Measurements from ENCODE around the gene LYSET. TPM values are rescaled to one million over a fixed set of nuclear protein-coding genes. Genes with fewer than 3 reads are reported as not detected.
"Not testable (repeated sequence)": the region's sequence is repeated elsewhere in the genome, so short reads cannot be mapped to it uniquely, and the experiment has no call there.

LYSET gene
- total RNA-seq, 1 donor from 2014 or later, result 13.1 TPM

DNA sequence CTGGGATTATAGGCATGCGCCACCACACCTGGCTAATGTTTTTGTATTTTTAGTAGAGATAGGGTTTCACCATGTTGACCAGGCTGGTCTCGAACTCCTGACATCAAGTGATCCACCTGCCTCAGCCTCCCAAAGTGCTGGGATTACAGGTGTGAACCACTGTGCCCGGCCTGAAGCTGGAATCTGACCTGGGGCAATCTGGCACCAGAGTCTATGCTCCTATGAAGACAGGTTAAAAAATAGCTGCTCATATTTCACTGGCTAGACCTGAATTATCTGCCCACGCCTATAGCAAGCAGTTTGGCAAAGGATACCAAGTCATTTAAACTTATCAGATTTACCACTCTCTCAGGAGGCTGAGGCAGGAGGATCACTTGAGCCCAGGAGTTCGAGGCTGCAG, 10.4 kb upstream of the LYSET start:
- H3K9me3 Mint-ChIP-seq; H3K4me1 Mint-ChIP-seq (ENCODE audit: low read depth); H3K27me3 Mint-ChIP-seq (ENCODE audit: insufficient read depth); intact Hi-C loops (cut with micrococcal nuclease); H3K27ac Mint-ChIP-seq; H3K36me3 Mint-ChIP-seq (ENCODE audit: low read depth); H3K4me3 Mint-ChIP-seq; DNase-seq (ENCODE audit: low spot score): not testable (repeated sequence)

GRCh38 chr14:93175492-93175891, 9.6 kb upstream of the LYSET start:
- intact Hi-C loops (cut with micrococcal nuclease), result no loop called here
- no peaks in the 10 kb centered on the region for H3K36me3 Mint-ChIP-seq (ENCODE audit: low read depth)
- H3K9me3 Mint-ChIP-seq, result no peaks in the 10 kb centered on the region
- no peak overlapping the region for H3K27ac Mint-ChIP-seq
- no peaks in the 10 kb centered on the region for H3K4me1 Mint-ChIP-seq (ENCODE audit: low read depth)
- H3K4me3 Mint-ChIP-seq, result no peak overlapping the region
- H3K27me3 Mint-ChIP-seq (ENCODE audit: insufficient read depth), result peaks cover 4% of the 10 kb centered on the region
- DNase-seq (ENCODE audit: low spot score), result no peak

GRCh38 chr14:93183596-93184317, 1.4 kb upstream of the LYSET start:
- no peaks in the 10 kb centered on the region for H3K9me3 Mint-ChIP-seq

DNA sequence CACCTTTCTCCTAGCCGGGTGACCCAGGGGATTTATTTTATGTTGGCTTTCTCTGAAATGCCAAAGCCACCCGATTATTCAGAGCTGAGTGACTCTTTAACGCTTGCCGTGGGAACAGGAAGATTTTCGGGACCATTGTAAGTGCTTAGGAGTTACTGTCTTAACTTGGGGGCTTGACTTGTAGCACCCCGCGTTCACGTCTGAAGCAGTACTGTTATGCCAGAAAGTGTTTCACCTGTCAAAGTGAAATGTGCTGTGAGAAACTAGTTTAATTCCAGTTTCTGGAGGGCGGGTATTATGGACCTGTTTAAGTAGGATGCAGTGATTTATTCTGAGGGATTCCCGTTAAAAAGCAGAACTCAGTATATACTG, 218 bp downstream of the LYSET start:
- Mint-ChIP-seq H3K27me3 (ENCODE audit: insufficient read depth) (no peaks in the 10 kb centered on the region), H3K27ac (peak overlapping the region; percentile 89), H3K4me1 (ENCODE audit: low read depth) (peaks cover 38% of the 10 kb centered on the region), H3K9me3 (no peaks in the 10 kb centered on the region), H3K36me3 (ENCODE audit: low read depth) (peaks cover 19% of the 10 kb centered on the region), H3K4me3 (peak overlapping the region; percentile 95)
- intact Hi-C loops (cut with micrococcal nuclease), result loop anchor here (1.0 to 10.0 kb wide), 6 partner anchors 22 to 1969 kb away; partner anchors contain the start of genes BTBD7, DICER1, GOLGA5 and GON7
- DNase-seq (ENCODE audit: low spot score), result no peak

More at GRCh38 chr14:93183596-93184317, 1.4 kb upstream of the LYSET start:
- H3K27me3 Mint-ChIP-seq (ENCODE audit: insufficient read depth), result no peaks in the 10 kb centered on the region
- intact Hi-C loops (cut with micrococcal nuclease), result loop anchor here (1.0 to 10.0 kb wide), 4 partner anchors 45 to 1971 kb away; partner anchors contain the start of genes DICER1 and GOLGA5
- peaks cover 38% of the 10 kb centered on the region for H3K4me1 Mint-ChIP-seq (ENCODE audit: low read depth)
- peaks cover 17% of the 10 kb centered on the region for H3K36me3 Mint-ChIP-seq (ENCODE audit: low read depth)
- no peak for DNase-seq (ENCODE audit: low spot score)
- H3K4me3 Mint-ChIP-seq, result peak overlapping the region; percentile 88
- H3K27ac Mint-ChIP-seq, result peak overlapping the region; percentile 71

DNA sequence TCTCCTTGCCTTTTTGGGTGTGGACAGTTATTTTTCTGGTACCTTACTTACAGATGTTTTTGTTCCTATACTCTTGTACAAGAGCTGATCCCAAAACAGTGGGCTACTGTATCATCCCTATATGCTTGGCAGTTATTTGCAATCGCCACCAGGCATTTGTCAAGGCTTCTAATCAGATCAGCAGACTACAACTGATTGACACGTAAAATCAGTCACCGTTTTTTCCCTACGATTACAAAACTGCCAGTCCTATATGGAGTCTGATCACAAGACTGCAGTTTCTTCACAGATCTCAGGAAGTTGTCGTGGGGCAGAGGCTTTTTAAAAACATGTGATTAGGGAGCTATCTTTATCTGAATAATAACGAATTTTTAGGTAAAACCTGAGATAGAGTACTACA, 1.3 kb downstream of the LYSET start:
- peak overlapping the region; percentile 68 for H3K4me3 Mint-ChIP-seq
- H3K27me3 Mint-ChIP-seq (ENCODE audit: insufficient read depth), result no peaks in the 10 kb centered on the region
- intact Hi-C loops (cut with micrococcal nuclease), result loop anchor here (10.0 kb wide), 2 partner anchors 392 to 1968 kb away; partner anchors contain the start of genes DICER1 and GOLGA5
- DNase-seq (ENCODE audit: low spot score), result no peak
- H3K36me3 Mint-ChIP-seq (ENCODE audit: low read depth), result peaks cover 20% of the 10 kb centered on the region
- no peak overlapping the region for H3K27ac Mint-ChIP-seq
- H3K9me3 Mint-ChIP-seq, result no peaks in the 10 kb centered on the region
- H3K4me1 Mint-ChIP-seq (ENCODE audit: low read depth), result peaks cover 38% of the 10 kb centered on the region

DNA sequence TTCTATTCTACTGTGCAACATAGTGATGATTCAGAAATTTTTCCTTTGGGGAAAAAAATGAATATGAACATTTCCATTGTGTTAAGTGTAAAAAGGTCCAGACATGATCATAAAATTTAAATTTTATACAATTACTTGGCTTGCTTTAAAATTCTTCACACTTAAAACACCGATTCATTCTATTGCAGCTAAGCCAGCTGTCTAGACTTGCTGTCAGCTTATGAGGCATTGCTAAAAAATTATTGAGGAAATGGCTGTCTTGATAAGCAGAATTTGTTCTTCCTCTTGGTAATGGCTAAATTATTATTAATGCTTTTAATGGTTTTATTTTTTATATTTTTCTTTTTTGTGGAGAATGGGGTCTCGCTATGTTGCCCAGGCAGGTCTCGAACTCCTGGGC, 1.8 kb downstream of the LYSET start:
- no peaks in the 10 kb centered on the region for H3K9me3 Mint-ChIP-seq
- H3K36me3 Mint-ChIP-seq (ENCODE audit: low read depth), result peaks cover 16% of the 10 kb centered on the region
- intact Hi-C loops (cut with micrococcal nuclease), result loop anchor here (10.0 kb wide), 2 partner anchors 392 to 1968 kb away; partner anchors contain the start of genes DICER1 and GOLGA5
- no peaks in the 10 kb centered on the region for H3K27me3 Mint-ChIP-seq (ENCODE audit: insufficient read depth)
- peak overlapping the region; percentile 68 for H3K4me3 Mint-ChIP-seq
- DNase-seq (ENCODE audit: low spot score), result no peak
- peaks cover 35% of the 10 kb centered on the region for H3K4me1 Mint-ChIP-seq (ENCODE audit: low read depth)
- H3K27ac Mint-ChIP-seq, result no peak overlapping the region

GRCh38 chr14:93195316-93195999, 10.3 kb downstream of the LYSET start:
- Mint-ChIP-seq H3K27ac (no peak overlapping the region), H3K9me3 (no peaks in the 10 kb centered on the region), H3K4me3 (no peak overlapping the region), H3K36me3 (ENCODE audit: low read depth) (peaks cover 4% of the 10 kb centered on the region), H3K4me1 (ENCODE audit: low read depth) (no peaks in the 10 kb centered on the region), H3K27me3 (ENCODE audit: insufficient read depth) (no peaks in the 10 kb centered on the region)
- intact Hi-C loops (cut with micrococcal nuclease), result no loop called here
- DNase-seq (ENCODE audit: low spot score), result no peak

DNA sequence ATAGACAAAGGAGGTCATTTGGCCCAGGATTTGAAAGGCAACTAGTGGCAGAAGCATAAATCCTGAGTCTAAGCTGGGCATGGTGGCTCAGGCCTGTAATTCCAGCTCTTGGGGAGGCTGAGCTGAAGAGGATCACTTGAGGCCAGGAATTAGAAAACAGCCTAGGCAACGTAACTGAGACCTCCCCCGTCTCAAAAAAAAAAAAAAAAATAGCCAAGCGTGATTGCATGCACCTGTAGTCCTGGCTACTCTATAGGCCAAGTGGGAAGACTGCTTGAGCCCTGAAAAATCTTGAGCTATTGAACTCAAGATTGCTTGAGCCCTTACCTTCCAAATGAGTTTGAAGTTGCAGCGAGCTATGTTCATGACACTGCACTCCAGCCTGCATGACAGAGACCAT, 13.9 kb downstream of the LYSET start:
- intact Hi-C loops (cut with micrococcal nuclease), result no loop called here
- H3K9me3 Mint-ChIP-seq, result no peaks in the 10 kb centered on the region
- H3K4me3 Mint-ChIP-seq, result no peak overlapping the region
- no peak for DNase-seq (ENCODE audit: low spot score)
- H3K27ac Mint-ChIP-seq, result no peak overlapping the region
- peaks cover under 1% of the 10 kb centered on the region for H3K4me1 Mint-ChIP-seq (ENCODE audit: low read depth)
- H3K27me3 Mint-ChIP-seq (ENCODE audit: insufficient read depth), result no peaks in the 10 kb centered on the region
- peaks cover 3% of the 10 kb centered on the region for H3K36me3 Mint-ChIP-seq (ENCODE audit: low read depth)

DNA sequence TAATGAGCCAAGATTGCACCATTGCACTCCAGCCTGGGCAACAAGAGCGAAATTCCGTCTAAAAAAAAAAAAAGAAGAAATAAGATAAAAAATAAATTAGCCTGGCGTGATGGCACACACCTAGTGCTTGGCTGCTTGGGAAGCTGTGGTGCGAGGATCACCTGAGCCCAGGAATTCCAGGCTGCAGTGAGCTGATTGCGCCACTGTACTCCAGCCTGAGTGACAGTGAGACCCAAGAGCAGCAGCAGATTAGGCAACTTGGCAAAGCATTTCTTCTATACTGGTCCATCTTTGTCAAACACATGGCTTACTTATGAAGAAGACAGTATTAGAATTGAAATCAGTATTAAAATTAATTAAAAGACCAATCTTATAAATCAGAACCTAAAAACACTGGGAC, 15.4 kb downstream of the LYSET start:
- Mint-ChIP-seq H3K27ac (no peak overlapping the region), H3K4me3 (no peak overlapping the region), H3K4me1 (ENCODE audit: low read depth) (peaks cover 15% of the 10 kb centered on the region), H3K27me3 (ENCODE audit: insufficient read depth) (no peaks in the 10 kb centered on the region), H3K9me3 (no peaks in the 10 kb centered on the region), H3K36me3 (ENCODE audit: low read depth) (peaks cover 9% of the 10 kb centered on the region)
- intact Hi-C loops (cut with micrococcal nuclease), result no loop called here
- DNase-seq (ENCODE audit: low spot score), result no peak

- DNase-seq (ENCODE audit: low spot score), result no peak
- Mint-ChIP-seq H3K27ac (no peak overlapping the region), H3K36me3 (ENCODE audit: low read depth) (peaks cover 9% of the 10 kb centered on the region), H3K4me1 (ENCODE audit: low read depth) (peaks cover 22% of the 10 kb centered on the region), H3K4me3 (no peak overlapping the region), H3K27me3 (ENCODE audit: insufficient read depth) (no peaks in the 10 kb centered on the region), H3K9me3 (no peaks in the 10 kb centered on the region)
- intact Hi-C loops (cut with micrococcal nuclease), result no loop called here
Observed at GRCh38 chr14:93201155-93201704, 16.1 kb downstream of the LYSET start.

GRCh38 chr14:93206793-93207467, 21.8 kb downstream of the LYSET start, which contains the start of the genes GON7 and UBR7:
Gene GON7 (minus strand): TSS chr14:93207065. CDS start chr14:93207037, 28 bp downstream.
Gene UBR7 (plus strand): TSS chr14:93207256. CDS start chr14:93207292, 36 bp downstream.
- DNase-seq (ENCODE audit: low spot score), result peak; percentile 89
- Mint-ChIP-seq H3K4me1 (ENCODE audit: low read depth) (peaks cover 48% of the 10 kb centered on the region), H3K27ac (peak within 1 kb of the TSS; percentile 93), H3K36me3 (ENCODE audit: low read depth) (peaks cover 21% of the 10 kb centered on the region), H3K4me3 (peak within 1 kb of the TSS; percentile 99), H3K27me3 (ENCODE audit: insufficient read depth) (no peaks in the 10 kb centered on the region), H3K9me3 (no peaks in the 10 kb centered on the region)
- intact Hi-C loops (cut with micrococcal nuclease), result loop anchor here (1.0 to 5.0 kb wide), 5 partner anchors 22 to 412 kb away; partner anchors contain the start of genes BTBD7, GOLGA5 and LYSET

DNA sequence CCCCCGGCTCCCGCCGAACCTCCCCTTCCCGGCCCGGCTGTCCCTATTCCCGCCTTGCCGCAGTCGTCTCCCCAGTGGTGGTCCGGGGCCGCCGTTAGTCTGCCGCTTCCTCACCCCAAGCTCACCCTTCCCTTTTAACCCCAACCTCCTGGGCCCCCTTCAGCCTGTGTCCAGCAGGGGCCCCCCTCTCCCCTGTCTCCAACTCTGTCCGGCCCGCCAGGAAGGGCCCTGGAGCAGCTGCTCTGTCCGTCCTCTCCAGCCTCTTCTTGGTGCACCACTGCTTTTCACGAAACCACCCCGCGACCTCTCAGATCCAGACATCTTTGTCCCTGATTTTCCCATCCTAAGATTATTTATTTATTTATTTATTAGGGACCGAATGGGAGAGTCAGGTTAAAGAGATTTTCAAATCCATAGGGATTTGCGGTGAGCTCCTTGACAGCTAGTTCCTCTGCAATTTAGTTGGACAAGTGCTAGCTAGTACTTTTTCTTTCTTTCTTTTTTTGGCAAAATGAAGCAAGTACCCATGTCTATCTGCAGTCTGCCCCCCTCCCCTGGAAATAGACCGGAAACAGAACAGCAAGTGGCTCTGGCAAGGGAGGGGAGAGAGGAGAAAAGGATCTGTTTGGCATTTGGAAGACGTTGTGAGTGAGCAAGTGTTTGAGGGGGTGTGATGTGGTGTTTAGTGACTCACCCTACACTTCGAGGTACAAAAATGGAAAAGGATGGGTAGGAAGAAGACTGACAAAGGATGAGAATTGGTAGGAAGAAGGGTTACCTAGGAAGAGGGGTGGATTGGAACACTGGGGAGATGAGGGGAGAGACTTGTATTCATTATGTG, 22.6 kb downstream of the LYSET start:
- Mint-ChIP-seq H3K4me3 (peak overlapping the region; percentile 99), H3K4me1 (ENCODE audit: low read depth) (peaks cover 48% of the 10 kb centered on the region), H3K9me3 (no peaks in the 10 kb centered on the region), H3K27ac (peak overlapping the region; percentile 54), H3K36me3 (ENCODE audit: low read depth) (peaks cover 23% of the 10 kb centered on the region), H3K27me3 (ENCODE audit: insufficient read depth) (no peaks in the 10 kb centered on the region)
- no peak for DNase-seq (ENCODE audit: low spot score)
- intact Hi-C loops (cut with micrococcal nuclease), result loop anchor here (1.0 to 5.0 kb wide), 5 partner anchors 12 to 413 kb away; partner anchors contain the start of genes GOLGA5 and LYSET
